Transverse colon (tissue), 4 donors: ENCODE results near the gene ULK4. TPM values are rescaled to one million over a fixed set of nuclear protein-coding genes. Genes with fewer than 3 reads are reported as not detected.
"Not testable (repeated sequence)": the region's sequence is repeated elsewhere in the genome, so short reads cannot be mapped to it uniquely, and the experiment has no call there.

ENCODE experiments used
- DNase-seq: peaks from one replicate; pipeline ENCODE4 v3.0.0-alpha.2; 2019
- H3K27ac ChIP-seq, 4 donors: fragments of 200-600 bp; sonication (generic); 2 replicates each; pipeline ENCODE4 v1.5.1; 2016 to 2018; ENCODE audit warnings: inconsistent platforms in 4 of 4
- H3K27me3 ChIP-seq: fragments of 200-600 bp; sonication (generic); 2 replicates; pipeline ENCODE4 v1.5.1; 2017; ENCODE audit warnings: inconsistent platforms
- H3K36me3 ChIP-seq, 4 donors: fragments of 200-600 bp; sonication (generic); 2 replicates each; pipeline ENCODE4 v1.5.1; 2017 to 2019; ENCODE audit warnings: inconsistent platforms in 4 of 4
- H3K4me1 ChIP-seq, 4 donors: fragments of 200-600 bp; sonication (generic); 2 replicates each; pipeline ENCODE4 v1.5.1; 2017 to 2020; ENCODE audit warnings: inconsistent platforms in 4 of 4
- H3K4me3 ChIP-seq, 4 donors: fragments of 200-600 bp; sonication (generic); 1 replicate in 1 of 4; 2 replicates in 3 of 4; pipeline versions ENCODE4 v1.5.1 to v1.6.1; 2017 to 2019; ENCODE audit warnings: inconsistent platforms in 4 of 4
- H3K9me3 ChIP-seq, 2 donors: fragments of 200-600 bp; sonication (generic); 2 replicates each; pipeline ENCODE4 v1.5.1; 2017 to 2019; ENCODE audit warnings: inconsistent platforms in 2 of 2
- EP300 ChIP-seq: sonication (generic); formaldehyde crosslinking; IDR thresholded peaks from one replicate; pipeline ENCODE4 v1.6.1; 2017; ENCODE audit warnings: antibody characterized with exemption, low read depth
- POLR2A ChIP-seq: fragments of 450-650 bp; IDR thresholded peaks from one replicate; pipeline ENCODE4 v1.6.1; 2016; ENCODE audit warnings: antibody characterized with exemption, mild to moderate bottlenecking, moderate library complexity
- POLR2AphosphoS5 ChIP-seq, 3 donors: sonication (generic); formaldehyde crosslinking; IDR thresholded peaks; one replicate each; pipeline ENCODE4 v1.6.1; 2016; ENCODE audit warnings: antibody characterized with exemption in 3 of 3
- WGBS, 2 donors: methylation state at CpG; one replicate each; pipeline ENCODE4 v1.1.5; 2018; ENCODE audit warnings: low coverage in 1 of 2; 5-methylcytosine and 5-hydroxymethylcytosine counted together
- in situ Hi-C, 4 donors: fragments of 200-750 bp; cut with MboI; loops; one replicate each; pipeline versions ENCODE4 v1.15.0 to v1.15.1; 2017; ENCODE audit warnings: low sequenced_read_pairs in 3 of 4, low pct_ligation_motif_present in 1 of 4, low pct_unique_long_range_greater_than_20kb in 1 of 4
- intact Hi-C: fragments of 100-400 bp; cut with DNase I; formaldehyde crosslinking; loops from one replicate; pipeline ENCODE4 v1.15.1; 2023; ENCODE audit warnings: low total_unique reads
- total RNA-seq, 4 donors: library from RNA; depleted of rRNA; stranded (reverse); fragments of >200 nt; gene quantifications; one replicate each; pipeline ENCODE4 v1.1.0, GENCODE V29; 2016
- TF ChIP-seq, protein P1 (sequence below), 5 experiments: fragments of 200-600 bp in 3 of 5; fragments of 450-650 bp in 2 of 5; sonication (generic) in 3 of 5; IDR thresholded peaks; 1 replicate in 2 of 5; 2 replicates in 3 of 5; pipeline ENCODE4 v1.5.1; 2016 to 2017; ENCODE audit warnings: antibody characterized with exemption in 5 of 5, inconsistent platforms in 3 of 5, mild to moderate bottlenecking in 2 of 5, moderate library complexity in 1 of 5

Gene ULK4
- total RNA-seq, 4 donors from 2014 or later, result 4.1 to 19.2 (median 11.7) TPM

DNA sequence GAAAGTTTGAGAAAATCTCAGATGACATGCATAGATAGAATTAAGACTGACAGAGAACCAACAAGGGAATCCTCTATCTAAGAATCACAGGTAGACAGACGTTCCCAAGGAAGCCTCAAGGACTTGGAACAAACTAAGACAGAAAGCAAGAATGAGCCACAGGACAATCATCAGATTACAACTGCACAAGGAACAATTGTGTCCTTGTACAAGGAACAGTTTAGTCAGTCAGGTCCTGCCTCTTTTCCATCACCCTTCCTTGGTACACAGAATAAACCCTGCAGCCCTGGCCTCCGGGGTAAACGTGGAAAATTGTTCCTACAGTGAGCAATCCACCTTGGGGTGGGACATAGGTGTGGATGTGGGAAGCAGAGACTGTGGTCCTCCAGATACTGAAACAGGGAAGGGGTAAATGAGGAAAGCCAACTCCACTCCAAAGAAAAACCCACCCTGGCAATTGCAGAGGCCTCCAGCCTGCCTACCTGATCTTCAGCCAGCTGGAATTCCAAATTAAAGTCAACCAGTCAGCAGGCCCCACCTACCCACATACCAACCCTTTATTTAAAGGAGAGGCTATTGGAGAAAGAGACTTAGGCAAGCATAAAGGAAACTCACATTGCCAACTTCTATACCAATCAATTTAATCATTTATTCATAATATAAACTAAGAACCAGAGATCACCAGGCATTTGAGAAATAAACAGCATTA, 73.4 kb downstream of the ULK4 start:
- Histone ChIP-seq H3K36me3 (no peaks in the 10 kb centered on the region), H3K9me3 (peaks cover 0 to 8% of the 10 kb centered on the region in 2 donors), H3K4me1 (no peaks in the 10 kb centered on the region), H3K27ac (no peak overlapping the region), H3K4me3 (no peak overlapping the region), H3K27me3 (no peaks in the 10 kb centered on the region)
- DNase-seq, result no peak
- in situ Hi-C loops, result loop anchor here (10.0 to 25.0 kb wide), 3 partner anchors 549 to 1564 kb away; no protein-coding TSS in a partner anchor
- TF ChIP-seq, protein P1, sequence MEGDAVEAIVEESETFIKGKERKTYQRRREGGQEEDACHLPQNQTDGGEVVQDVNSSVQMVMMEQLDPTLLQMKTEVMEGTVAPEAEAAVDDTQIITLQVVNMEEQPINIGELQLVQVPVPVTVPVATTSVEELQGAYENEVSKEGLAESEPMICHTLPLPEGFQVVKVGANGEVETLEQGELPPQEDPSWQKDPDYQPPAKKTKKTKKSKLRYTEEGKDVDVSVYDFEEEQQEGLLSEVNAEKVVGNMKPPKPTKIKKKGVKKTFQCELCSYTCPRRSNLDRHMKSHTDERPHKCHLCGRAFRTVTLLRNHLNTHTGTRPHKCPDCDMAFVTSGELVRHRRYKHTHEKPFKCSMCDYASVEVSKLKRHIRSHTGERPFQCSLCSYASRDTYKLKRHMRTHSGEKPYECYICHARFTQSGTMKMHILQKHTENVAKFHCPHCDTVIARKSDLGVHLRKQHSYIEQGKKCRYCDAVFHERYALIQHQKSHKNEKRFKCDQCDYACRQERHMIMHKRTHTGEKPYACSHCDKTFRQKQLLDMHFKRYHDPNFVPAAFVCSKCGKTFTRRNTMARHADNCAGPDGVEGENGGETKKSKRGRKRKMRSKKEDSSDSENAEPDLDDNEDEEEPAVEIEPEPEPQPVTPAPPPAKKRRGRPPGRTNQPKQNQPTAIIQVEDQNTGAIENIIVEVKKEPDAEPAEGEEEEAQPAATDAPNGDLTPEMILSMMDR (IDR thresholded peaks at IDR 0.05), result no peak
- TF ChIP-seq POLR2A, result no peak
- TF ChIP-seq POLR2AphosphoS5 (IDR thresholded peaks at IDR 0.05), result no peak
- TF ChIP-seq EP300, result no peak
- intact Hi-C loops, result no loop called here
- 23 to 29% methylated on average over 3 of the region's 3 CpGs for WGBS, 2 donors

DNA sequence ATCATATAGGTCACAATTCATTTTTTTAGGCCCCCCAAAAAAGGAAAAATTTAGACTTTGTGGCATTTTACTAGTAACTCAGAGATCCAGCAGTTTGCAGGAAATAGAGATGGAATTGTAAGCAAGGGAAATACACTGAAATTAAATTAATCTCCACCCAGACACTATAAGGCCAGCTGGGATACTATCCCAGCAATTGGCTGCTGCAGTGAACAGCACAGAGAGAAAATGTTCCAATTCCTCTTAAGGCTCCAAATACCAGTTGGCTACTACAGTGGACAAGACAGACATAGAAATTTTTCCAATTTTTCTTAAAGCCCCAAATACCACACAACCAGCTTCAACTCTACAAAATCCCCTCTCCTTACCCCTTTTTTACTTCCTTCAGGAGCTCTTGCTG, 78.9 kb downstream of the ULK4 start:
- Histone ChIP-seq H3K36me3 (no peaks in the 10 kb centered on the region), H3K27me3 (no peaks in the 10 kb centered on the region), H3K4me3 (no peak overlapping the region), H3K9me3 (no peaks in the 10 kb centered on the region), H3K4me1 (no peaks in the 10 kb centered on the region), H3K27ac (no peak overlapping the region)
- intact Hi-C loops (no loop called here), in situ Hi-C loops (loop anchor here (5.0 to 25.0 kb wide), 4 partner anchors 554 to 1558 kb away; no protein-coding TSS in a partner anchor)
- DNase-seq, result no peak
- TF ChIP-seq, protein P1 (IDR thresholded peaks at IDR 0.05), result no peak
- TF ChIP-seq EP300, result no peak
- no peak for TF ChIP-seq POLR2AphosphoS5 (IDR thresholded peaks at IDR 0.05)
- no peak for TF ChIP-seq POLR2A

DNA sequence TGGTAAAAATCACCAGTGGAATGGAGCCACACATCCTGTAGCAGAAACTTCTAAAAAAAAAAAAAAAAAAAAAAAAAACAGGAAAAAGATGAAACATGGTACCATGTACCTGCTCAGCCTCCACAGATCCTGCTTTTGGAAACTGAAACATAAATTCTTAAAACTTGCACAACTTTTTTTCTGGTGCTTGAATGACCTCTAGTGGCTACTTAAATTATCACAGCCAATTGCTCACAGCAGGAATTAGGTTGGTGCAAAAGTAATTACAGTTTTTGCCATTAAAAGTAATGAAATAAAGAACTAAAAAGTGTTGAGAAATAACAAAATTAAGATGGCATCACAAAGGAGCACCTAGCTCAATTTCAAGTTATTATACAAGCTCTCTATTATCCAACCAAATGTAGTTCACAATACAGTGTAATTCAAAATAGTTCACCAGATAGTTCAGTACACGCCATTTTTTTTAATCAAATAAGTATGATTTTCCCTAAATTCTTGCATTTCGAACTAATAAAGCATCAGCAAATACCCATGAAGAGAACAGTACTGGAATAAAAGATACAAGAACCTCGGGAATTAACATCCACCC, 80.6 kb downstream of the ULK4 start:
- TF ChIP-seq, protein P1 (IDR thresholded peaks at IDR 0.05), result peak; percentile 68 to 78 (median 71)
- no peak for TF ChIP-seq EP300
- in situ Hi-C loops (loop anchor here (5.0 to 25.0 kb wide), 4 partner anchors 556 to 1557 kb away; no protein-coding TSS in a partner anchor), intact Hi-C loops (no loop called here)
- Histone ChIP-seq H3K4me3 (no peak overlapping the region), H3K36me3 (no peaks in the 10 kb centered on the region), H3K9me3 (no peaks in the 10 kb centered on the region), H3K4me1 (no peaks in the 10 kb centered on the region), H3K27ac (no peak overlapping the region), H3K27me3 (no peaks in the 10 kb centered on the region)
- WGBS, 2 donors, result 46 to 57% methylated on average over 3 of the region's 3 CpGs
- no peak for DNase-seq

DNA sequence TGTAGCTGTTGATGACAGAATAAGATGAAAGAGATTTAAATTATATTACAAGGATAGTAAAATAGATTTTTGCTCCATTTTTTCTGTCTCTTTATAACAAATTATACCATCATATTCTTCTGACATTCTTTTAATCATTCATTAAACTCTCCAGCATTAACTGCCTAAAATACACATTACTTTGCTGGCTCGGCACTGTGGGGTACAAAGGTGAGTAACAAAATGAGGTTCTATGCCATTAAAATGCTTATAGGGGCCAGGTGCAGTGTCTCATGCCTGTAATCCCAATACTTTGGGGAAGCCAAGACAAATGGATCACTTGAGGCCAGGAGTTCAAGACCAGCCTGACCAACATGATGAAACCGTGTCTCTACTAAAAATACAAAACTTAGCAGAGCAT, 81.5 kb downstream of the ULK4 start:
- Histone ChIP-seq H3K4me1 (no peaks in the 10 kb centered on the region), H3K4me3 (no peak overlapping the region), H3K36me3 (no peaks in the 10 kb centered on the region), H3K9me3 (no peaks in the 10 kb centered on the region), H3K27me3 (no peaks in the 10 kb centered on the region), H3K27ac (no peak overlapping the region)
- TF ChIP-seq POLR2AphosphoS5 (IDR thresholded peaks at IDR 0.05), result no peak
- no peak for TF ChIP-seq POLR2A
- TF ChIP-seq EP300, result no peak
- TF ChIP-seq, protein P1 (IDR thresholded peaks at IDR 0.05), result no peak
- intact Hi-C loops, result no loop called here
- DNase-seq, result no peak
- 20 to 43% methylated on average over 1 to 2 of the region's 2 CpGs for WGBS, 2 donors
- in situ Hi-C loops, result loop anchor here (5.0 to 25.0 kb wide), 4 partner anchors 557 to 1556 kb away; no protein-coding TSS in a partner anchor

DNA sequence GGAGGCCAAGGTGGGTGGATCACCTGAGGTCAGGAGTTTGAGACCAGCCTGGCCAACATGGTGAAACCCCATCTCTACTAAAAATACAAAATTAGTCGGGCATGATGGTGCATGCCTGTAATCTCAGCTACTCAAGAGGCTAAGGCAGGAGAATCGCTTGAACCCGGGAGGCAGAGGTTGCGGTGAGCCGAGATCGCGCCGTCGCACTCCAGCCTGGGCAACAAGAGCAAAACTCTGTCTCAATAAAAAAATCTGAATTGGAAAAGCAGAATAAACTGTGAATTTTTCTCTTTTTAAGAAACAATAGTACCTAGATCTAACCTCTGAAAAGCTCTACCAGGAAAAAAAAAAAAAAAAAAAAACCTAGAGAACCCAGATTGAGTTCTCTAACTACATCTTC, 84.2 kb downstream of the ULK4 start:
- intact Hi-C loops, result loop anchor here (5.0 kb wide), 1 partner anchor 1295 kb away; no protein-coding TSS in a partner anchor
- not testable (repeated sequence) for DNase-seq, H3K27me3 ChIP-seq, H3K4me1 ChIP-seq, H3K27ac ChIP-seq, H3K9me3 ChIP-seq, H3K36me3 ChIP-seq, H3K4me3 ChIP-seq
- 98% methylated on average over 9 of the region's 9 CpGs; no CpG with 5 or more reads in 1 of the 2 donors for WGBS, 2 donors
- in situ Hi-C loops, result loop anchor here in 3 of 4 donors (5.0 to 25.0 kb wide), 4 partner anchors 560 to 1540 kb away; no protein-coding TSS in a partner anchor
